Lower lobe of right lung (tissue), 2 donors: ENCODE measurements around the gene VAT1L. TPM values are rescaled to one million over a fixed set of nuclear protein-coding genes. Genes with fewer than 3 reads are reported as not detected.

ENCODE experiments used
- ATAC-seq, 2 donors: fragments of 200-7000 bp; cut with Tn5 transposase; one replicate each; pipeline ENCODE4 v1.9.1; 2020 to 2022; ENCODE audit warnings: mild to moderate bottlenecking in 2 of 2, moderate library complexity in 2 of 2
- DNase-seq: peaks from one replicate; pipeline ENCODE4 v3.0.0-alpha.2; 2020
- H3K27ac ChIP-seq: fragments of 200-600 bp; one replicate; pipeline ENCODE4 v1.8.0; 2022
- H3K27me3 ChIP-seq: fragments of 200-600 bp; one replicate; pipeline ENCODE4 v1.8.0; 2022; ENCODE audit warnings: low read depth
- H3K36me3 ChIP-seq: fragments of 200-600 bp; one replicate; pipeline ENCODE4 v1.8.0; 2022; ENCODE audit warnings: mild to moderate bottlenecking
- H3K4me1 ChIP-seq: fragments of 200-600 bp; one replicate; pipeline ENCODE4 v1.8.0; 2022
- H3K4me3 ChIP-seq: fragments of 200-600 bp; one replicate; pipeline ENCODE4 v1.8.0; 2022; ENCODE audit warnings: mild to moderate bottlenecking
- H3K9me3 ChIP-seq: fragments of 200-600 bp; one replicate; pipeline ENCODE4 v1.8.0; 2022
- CTCF ChIP-seq: fragments of 200-600 bp; IDR thresholded peaks from one replicate; pipeline ENCODE4 v1.8.0; 2022; ENCODE audit warnings: antibody characterized with exemption, mild to moderate bottlenecking
- intact Hi-C: fragments of 100-400 bp; cut with DNase I; formaldehyde crosslinking; loops from one replicate; pipeline ENCODE4 v1.11.0; 2022
- total RNA-seq: library from RNA; stranded (reverse); fragmentation: NEBNext Ultra II Directional; extraction: Animal tissue kit (Norgen Biotek cat#: 25700); gene quantifications from one replicate; pipeline ENCODE4 v1.2.1, GENCODE V29; 2021
- donor health status: DM: no; HTN: yes; CAD: no; lungs with severe emphysema.

Gene VAT1L
- total RNA-seq, 1 donor from 2014 or later, result 0.38 TPM

- TF ChIP-seq CTCF, result no peak
- Histone ChIP-seq H3K4me1 (no peaks in the 10 kb centered on the region), H3K36me3 (no peaks in the 10 kb centered on the region), H3K4me3 (no peak overlapping the region), H3K27ac (no peak overlapping the region), H3K9me3 (no peaks in the 10 kb centered on the region), H3K27me3 (no peaks in the 10 kb centered on the region)
- intact Hi-C loops, result no loop called here
- peak in 1 of 2 donors; percentile 11 for ATAC-seq
- DNase-seq, result no peak
These were observed 74.9 kb downstream of the VAT1L start for GRCh38 chr16:77863250-77863649.

- DNase-seq (no peak), ATAC-seq (no peak)
- Histone ChIP-seq H3K27ac (no peak overlapping the region), H3K36me3 (no peaks in the 10 kb centered on the region), H3K9me3 (no peaks in the 10 kb centered on the region), H3K27me3 (no peaks in the 10 kb centered on the region), H3K4me1 (no peaks in the 10 kb centered on the region), H3K4me3 (no peak overlapping the region)
- intact Hi-C loops, result no loop called here
- no peak for TF ChIP-seq CTCF
These were observed 78.4 kb downstream of the VAT1L start for GRCh38 chr16:77866752-77867151.

GRCh38 chr16:77868052-77868451 is 79.7 kb downstream of the VAT1L start:
- intact Hi-C loops, result no loop called here

GRCh38 chr16:77868478-77868877 is 80.1 kb downstream of the VAT1L start:
- H3K36me3 ChIP-seq, result no peaks in the 10 kb centered on the region
- H3K27ac ChIP-seq, result no peak overlapping the region
- H3K4me3 ChIP-seq, result no peak overlapping the region
- ATAC-seq, result no peak
- TF ChIP-seq CTCF, result no peak
- no peak for DNase-seq
- no peaks in the 10 kb centered on the region for H3K4me1 ChIP-seq
- H3K9me3 ChIP-seq, result no peaks in the 10 kb centered on the region
- H3K27me3 ChIP-seq, result no peaks in the 10 kb centered on the region
- intact Hi-C loops, result no loop called here

More at GRCh38 chr16:77868052-77868451, 79.7 kb downstream of the VAT1L start:
- no peaks in the 10 kb centered on the region for H3K9me3 ChIP-seq
- DNase-seq (no peak), ATAC-seq (no peak)
- no peaks in the 10 kb centered on the region for H3K36me3 ChIP-seq
- H3K27me3 ChIP-seq, result no peaks in the 10 kb centered on the region
- no peak overlapping the region for H3K27ac ChIP-seq
- no peak for TF ChIP-seq CTCF
- no peaks in the 10 kb centered on the region for H3K4me1 ChIP-seq
- H3K4me3 ChIP-seq, result no peak overlapping the region

GRCh38 chr16:77869997-77870813 is 81.8 kb downstream of the VAT1L start:
- no peak overlapping the region for H3K4me3 ChIP-seq

More at GRCh38 chr16:77869997-77870813, 81.8 kb downstream of the VAT1L start:
- Histone ChIP-seq H3K36me3 (no peaks in the 10 kb centered on the region), H3K4me1 (no peaks in the 10 kb centered on the region), H3K27me3 (no peaks in the 10 kb centered on the region), H3K9me3 (no peaks in the 10 kb centered on the region), H3K27ac (no peak overlapping the region)
- no peak for TF ChIP-seq CTCF
- DNase-seq, result no peak
- intact Hi-C loops, result no loop called here
- ATAC-seq, result peak; percentile 36 to 41
